HK-2 (cell line): ENCODE measurements around the gene ST6GAL1.

ENCODE experiments used
- DNase-seq: peaks from one replicate; pipeline ENCODE4 v3.0.0-alpha.2; 2018; ENCODE audit not compliant: unreplicated experiment

The ST6GAL1 gene

DNA sequence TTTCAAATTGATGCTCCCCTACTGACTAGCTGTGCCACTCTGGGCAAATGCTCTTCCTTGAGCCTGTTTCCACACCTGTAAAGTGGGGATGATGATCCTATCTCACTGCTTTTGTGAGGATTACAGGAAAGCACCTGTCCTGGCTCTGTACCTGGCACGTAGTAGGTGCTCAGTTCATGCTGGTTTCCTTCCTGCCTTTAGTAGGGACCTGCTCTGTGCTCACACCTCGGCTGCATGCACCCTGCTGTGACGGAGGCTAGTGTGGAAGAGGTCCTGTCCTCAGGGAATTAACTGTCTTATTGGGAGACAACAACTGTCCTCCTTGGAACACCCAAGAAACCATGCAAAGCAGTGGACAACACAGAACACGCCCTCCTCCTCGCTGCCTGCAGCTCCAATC is 147.2 kb downstream of the ST6GAL1 start:
- DNase-seq = no peak

DNA sequence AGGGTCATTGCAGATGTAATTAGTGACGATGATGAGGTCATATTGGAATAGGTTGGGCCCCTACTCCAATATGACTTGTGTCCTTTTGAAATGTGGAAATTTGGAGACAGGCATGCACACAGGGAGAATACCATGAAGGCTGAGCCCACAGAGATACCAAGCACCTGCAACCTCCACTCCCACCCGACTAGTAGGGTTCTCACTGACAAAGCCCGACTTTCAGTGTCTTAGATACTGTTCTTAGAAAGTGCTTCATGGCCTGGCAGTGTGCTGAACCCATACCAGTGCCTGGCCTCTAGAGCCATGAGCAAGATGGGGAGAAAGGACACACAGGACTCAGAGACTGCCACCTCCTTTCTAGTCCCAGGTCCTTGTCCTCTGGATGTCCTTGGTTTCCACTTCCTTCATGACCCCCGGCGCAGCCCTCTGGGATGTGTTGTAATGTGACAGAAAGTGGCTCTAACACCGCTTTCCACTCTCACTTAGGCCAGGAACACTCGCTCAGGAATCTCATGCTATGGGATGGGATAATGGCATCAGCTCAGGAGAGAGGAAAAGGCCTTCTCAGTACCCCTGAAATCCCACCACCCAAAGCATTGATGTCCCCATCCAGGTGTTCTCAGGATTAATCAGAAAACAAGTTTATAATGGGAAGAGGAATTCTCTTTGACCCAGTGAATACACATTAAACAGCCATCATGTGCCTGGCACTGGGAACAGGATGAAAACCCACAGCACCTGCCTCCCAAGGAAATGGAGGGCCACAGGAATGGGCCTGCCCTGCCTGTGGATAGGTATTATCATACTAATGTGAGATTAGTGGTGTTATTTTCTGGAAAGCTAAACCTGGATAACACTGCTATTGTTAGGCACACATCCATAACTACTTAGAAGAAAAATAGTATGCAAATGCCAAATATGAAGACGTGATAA is 149.0 kb downstream of the ST6GAL1 start:
- DNase-seq = no peak

DNA sequence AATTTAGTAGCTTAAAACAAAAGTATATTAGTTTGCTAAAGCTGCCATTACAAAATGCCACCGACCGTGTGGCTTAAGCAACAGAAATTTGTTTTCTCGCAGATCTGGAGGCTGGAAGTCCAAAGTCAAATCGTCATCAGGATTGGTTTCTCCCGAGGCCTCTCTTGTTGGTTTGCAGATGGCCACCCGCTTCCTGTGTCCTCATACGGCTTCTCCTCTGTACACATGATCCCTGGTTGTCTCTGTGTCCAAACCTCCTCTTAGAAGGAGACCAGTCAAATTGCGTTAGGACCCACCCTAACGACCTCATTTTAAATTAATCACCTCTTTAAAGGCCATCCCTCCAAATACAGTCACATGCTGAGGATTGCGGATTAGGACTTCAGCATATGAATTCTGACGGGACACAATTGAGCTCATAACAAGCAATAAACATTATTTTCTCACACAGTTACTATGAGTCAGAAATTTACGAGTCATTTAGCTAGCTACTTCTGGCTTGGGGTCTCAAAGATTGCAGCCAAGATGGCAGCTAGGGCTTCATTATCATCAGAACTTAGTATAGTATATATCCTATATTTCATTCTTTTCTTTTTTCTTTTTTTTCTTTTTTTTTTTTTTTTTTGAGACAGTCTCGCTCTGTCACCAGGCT is 150.6 kb downstream of the ST6GAL1 start:
- DNase-seq = no peak

DNA sequence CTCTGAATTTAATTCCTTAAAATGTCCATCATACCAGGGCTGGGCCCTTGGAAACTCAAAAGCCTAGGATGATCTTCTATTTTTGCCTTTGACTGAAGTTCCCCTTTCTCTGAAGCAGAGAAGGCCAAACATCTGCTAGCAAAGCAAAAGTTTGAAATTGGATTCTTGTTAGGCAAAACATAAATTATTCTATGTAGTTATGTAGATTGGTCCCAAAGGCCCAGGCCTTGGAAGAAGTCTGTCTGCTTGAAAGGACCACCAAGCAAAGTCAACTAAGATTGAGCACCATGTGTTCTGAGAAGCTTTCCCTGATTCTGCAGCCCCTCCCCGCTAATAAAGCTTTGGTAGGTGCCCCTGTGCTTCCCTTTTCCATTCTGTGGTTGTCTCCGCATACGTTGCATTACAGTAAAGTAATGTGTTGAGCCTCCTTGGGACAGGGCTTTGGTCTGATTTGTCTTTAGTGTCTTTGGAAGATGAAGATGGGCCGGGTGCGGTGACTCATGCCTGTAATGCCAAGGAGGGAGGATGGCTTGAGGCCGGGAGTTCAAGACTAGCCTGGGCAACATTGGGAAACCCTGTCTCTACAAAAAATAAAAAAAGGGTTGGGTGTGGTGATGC is 152.5 kb downstream of the ST6GAL1 start:
- no peak for DNase-seq

DNA sequence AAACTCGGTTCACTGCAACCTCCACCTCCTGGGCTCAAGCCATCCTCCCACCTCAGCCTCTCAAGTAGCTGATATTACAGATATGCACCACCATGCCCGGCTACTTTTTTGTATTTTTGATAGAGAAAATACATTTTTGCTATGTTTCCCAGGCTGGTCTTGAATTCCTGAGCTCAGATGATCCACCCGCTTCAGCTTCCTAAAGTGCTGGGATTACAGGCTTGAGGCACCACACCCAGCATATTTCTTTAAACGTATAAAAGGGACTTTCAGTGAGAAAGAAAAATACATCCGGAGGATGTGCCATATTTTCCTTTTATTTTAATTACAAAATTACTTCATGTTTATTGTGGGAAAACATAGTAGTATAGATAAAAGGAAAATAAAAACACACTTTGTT is 153.8 kb downstream of the ST6GAL1 start:
- DNase-seq = no peak

DNA sequence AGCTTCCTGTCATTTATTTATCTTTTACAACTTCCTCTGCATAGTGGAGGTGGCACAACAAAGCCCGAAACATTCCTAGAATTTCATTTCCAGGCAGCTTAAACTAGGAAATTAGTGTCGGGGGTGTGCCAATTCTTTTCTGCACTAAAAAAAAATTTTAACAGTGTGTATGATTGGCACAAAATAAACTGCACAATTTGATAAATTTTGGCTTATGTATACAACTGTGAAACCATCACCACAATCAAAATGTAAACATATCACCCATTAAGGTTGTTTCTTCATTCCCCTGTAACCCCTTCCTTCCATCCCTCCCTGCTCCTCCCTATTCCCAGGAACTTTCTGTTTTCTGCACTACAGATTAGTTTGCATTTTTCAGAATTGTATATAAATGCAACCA is 154.3 kb downstream of the ST6GAL1 start:
- DNase-seq = no peak

DNA sequence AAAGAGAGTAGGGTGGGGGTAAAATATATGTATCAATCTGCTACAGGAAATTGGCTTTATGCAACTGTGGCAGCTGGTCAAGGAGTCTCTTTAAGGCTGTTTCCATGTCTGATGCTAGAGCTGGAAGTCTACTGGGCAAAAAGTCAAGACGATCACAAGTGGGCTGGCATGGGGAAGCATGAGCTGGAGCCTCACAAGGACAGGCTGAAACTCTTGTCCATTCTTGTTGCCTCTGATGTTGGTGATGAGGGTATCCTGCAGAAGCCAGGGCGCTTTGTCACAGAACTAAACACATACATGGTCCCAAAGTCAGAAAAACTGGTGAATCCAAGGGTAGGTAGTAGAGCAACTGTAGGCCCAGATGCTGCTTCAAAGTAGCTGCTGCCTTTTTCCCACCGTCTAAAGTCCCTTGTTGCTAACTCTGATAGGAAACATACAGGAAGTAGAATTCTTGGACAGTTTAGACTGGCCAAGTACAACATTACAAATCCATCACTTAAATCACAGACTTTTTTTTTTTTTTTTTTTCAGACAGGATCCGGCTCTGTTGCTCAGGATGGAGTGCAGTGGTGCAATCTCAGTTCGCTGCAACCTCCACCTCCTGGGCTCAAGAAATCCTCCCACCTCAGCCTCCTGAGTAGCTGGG is 154.8 kb downstream of the ST6GAL1 start:
- no peak for DNase-seq

DNA sequence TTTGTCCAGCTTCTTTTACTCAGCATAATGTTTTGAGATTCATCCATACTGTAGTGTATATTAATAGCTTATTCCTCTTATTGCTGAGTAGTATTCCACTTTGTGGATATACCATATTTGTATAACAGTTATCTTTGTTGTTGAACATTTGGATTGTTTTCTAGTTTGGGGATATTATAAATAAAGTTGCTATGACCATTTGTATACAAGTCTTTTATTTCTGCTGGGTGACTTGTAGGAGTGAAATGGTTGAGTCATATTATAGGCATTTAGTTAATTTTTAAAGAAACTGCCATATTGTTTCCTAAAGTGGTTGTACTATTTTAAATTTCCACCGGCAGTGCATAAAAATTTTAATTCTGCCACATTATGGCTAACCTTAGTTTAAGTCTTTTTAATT is 155.6 kb downstream of the ST6GAL1 start:
- DNase-seq = no peak

DNA sequence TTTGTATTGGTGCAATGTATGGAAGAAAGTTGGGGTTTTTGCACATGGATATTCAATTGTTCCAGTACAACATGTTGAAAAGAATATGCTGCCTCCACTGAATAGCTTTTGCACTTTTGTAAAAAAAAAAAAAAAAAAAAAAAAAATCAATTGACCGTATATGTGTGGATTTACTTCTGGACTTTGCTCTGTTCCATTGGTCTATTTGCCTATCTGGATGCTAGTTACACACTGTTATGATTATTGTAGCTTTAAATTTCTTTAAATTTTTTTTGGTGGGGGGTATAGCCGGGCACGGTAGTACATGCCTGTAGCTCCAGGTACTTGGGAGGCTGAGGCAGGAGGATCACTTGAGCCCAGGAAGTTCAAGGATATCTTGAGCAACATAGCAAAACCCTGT is 156.5 kb downstream of the ST6GAL1 start:
- DNase-seq = no peak

DNA sequence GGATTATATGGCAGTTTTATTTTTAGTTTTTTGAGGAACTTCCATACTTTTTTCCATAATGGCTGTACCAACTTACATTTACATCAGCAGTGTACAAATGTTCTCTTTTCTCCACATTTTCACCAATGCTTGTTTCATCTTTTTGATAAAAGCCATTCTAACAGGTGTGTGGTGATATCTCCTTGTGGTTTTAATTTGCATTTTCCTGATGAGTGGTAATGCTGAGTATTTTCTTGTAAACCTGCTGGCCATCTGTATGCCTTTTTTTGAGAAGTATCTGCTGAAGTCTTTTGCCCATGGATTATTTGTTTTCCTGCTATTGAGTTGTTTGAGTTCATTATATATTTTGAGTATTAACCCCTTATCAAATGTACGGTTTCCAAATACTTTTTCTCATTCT is 158.4 kb downstream of the ST6GAL1 start:
- DNase-seq = no peak

DNA sequence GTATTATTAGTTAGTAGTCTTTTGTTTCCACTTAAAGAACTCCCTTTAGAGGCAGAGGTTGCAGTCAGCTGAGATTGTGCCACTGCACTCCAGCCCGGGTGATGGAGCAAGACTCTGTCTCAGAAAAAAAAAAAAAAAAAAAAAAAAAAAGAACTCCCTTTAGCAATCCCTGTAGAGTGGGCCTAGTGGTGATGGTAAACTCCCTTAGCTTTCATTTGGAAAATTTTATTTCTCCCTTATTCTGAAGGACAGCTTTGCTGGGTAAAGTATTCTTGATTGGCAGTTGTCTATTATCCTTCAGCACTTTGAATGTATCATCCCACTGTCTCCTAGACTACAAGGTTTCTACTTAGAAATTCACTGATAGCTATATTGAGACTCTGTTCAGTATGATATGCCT is 163.0 kb downstream of the ST6GAL1 start:
- no peak for DNase-seq

DNA sequence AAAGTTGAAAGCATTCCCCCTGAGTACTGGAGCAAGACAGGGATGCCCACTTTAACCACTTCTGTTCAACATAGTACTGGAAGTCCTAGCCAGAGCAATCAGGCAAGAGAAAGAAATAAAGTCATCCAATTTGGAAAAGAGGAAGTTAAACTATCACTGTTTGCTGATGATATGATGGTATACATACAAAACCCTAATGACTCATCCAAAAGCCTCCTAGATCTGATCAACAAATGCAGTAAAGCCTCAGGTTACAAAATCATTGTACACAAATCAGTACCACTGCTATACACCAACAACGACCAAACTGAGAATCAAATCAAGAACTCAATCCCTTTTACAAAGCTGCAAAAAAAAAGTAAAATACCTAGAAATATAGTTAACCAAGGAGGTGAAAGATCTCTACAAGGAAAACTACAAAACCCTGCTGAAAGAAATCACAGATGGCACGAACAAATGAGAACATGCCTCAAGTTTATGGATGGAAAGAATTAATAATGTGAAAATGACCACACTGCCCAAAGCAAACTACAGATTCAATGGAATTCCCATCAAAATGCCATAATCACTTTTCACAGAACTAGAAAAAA is 168.7 kb downstream of the ST6GAL1 start:
- DNase-seq = no peak

DNA sequence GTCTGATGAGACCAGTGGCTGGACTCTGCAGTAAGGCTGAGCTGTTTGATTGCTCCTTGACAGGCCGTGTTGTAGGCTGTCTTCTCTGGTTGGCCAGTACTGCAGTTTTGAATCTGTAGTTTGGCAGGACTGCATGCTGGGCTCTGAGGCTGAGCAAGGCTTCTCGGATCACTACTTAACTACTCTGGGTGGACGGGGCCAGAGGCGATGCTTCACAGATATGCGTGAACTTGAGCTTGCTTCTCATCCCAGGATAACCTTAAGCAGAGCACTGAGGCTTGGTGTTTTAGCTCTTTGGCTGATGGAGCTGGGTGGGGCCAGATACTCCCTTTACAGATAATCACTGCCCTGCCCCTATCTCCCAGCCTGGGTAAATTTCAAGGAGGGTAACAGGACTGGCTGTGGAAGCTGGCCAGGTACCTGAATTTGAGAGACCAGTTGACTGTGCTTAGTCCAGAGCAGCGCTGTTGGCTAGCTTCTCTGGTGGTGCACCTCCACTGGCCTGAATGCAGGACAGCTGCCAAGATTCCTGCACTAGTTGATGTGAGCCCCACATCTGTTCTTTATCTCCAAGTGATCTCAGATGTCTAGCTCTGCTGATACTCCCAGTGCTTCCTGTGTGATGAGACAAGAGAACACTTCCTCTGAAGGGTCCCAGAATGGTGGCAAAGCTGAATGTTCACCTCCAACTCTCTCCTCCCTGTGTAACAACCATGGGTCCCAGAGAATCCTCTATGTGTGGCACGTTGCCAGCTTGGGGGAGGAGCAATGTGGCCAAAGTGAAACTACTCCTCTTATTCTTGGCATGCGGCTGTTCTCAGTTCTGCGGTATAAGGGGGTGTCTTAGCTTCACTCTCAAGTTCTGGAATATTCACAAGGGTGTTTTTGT is 171.1 kb downstream of the ST6GAL1 start:
- no peak for DNase-seq

DNA sequence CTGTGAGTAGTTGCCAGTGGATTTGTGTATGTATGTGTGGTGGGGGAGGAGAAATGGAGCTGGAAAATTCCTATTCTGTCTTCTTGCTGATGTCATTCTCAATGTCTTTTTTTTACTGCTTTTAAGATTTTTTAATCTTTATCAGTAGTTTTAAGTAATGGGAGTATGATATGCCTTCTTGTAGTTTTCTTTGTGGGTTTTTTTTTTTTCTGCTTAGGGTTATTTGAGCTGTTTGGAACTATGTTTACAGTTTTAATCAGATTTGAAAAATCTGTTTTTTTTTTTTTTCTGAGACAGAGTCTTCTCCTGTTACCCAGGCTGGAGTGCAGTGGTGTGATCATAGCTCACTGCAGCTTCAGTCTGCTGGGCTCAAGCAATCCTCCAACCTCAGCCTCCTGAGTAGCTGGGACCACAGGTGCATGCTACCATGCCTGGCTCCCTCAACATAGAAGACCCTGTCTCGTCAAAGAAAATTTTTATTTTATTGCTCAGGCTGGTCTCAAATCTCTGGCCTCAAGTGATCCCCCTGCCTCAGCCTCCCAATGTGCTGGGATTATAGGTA is 171.8 kb downstream of the ST6GAL1 start:
- DNase-seq = no peak

DNA sequence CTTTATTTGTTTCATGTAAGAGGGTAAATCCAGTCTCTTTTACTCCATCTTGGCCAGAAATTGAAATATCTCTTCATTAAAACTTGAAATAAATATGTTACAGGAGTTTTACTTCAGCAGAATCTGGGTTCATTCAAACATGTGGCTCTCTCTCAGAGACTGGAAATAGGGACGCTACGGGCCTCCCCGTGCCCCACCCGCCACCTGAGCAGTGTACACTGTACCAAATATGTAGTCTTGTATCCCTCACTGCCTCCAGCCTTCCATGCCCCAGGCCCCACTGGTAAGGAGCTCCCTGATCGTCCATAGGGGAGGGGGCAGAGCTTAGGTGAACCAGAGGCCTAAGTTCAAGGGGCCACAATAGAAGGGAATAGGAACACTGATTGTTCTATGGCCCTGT is 172.9 kb downstream of the ST6GAL1 start:
- DNase-seq = no peak

DNA sequence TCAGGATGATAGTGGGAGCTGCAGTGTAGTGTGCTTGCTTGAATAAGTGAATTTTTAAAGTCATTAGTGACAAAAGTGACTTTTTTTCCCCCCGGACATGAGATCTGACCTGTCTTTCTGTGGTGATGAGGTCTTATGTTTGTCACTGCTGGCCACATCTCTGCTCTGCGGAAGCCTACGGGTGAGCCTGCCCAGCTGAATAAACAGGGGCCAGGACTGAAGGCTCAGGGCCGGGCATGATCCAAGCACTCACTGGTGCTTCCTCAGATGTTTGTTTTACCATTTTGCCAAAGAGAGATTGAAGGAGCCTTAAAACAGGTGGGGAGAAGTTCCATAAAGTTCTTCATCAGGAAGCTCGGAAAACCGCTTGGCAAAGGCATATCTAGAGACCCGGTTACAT is 174.0 kb downstream of the ST6GAL1 start:
- no peak for DNase-seq

DNA sequence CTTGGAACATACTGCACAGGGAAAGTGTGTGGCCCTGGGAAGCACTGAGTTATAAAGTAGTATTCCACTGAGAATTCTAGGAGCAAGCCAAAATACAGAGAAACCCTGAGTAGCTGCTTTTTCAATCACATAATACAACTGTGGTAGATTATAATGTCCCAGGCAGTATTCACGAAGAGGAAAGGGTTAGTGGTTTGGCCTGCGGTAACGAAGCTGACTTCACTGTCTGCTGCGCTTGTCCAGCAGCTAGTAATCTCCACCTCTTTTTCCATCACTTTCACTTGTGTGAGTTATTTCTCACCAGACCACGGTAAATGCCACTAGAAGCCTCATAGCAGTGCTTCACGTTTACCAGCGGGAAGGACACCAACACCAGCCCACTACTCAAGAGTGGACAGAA is 174.6 kb downstream of the ST6GAL1 start:
- no peak for DNase-seq

DNA sequence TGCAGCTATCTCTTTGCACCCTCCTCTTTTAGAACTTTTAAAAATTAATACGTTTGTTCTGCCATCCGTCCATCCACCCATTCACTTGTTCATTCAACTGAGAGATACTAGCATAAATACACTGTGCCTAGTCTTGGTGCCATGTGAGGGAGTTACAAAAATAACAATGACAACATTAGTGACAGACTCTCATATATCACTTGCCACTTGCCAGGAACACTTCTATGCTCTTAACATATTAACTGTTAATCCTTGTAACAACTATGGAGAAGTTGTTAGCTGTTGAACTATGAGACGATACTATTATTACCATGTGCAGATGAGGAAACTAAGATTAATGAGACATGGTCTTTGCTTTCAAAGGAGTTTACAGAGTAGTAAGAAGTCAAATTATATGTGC is 175.4 kb downstream of the ST6GAL1 start:
- no peak for DNase-seq

DNA sequence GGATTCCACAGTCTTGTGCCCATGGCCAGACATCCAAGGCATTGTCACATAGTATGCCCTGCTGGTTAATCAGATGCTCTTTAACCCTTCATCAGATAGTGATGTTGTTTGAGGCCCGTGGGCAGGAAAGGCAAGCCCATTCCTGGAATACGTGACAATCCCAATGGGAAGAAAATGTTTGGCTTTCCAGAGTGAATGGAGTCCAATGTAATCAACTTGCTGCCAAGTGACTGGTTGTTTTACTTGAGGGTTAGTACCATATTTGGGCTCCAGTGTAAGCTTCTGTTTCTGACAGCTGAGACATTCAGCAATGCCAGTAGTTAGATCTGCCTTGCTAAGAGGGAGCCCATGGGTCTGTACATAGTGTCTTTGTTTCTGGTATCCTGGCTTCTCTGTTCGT is 177.7 kb downstream of the ST6GAL1 start:
- no peak for DNase-seq

DNA sequence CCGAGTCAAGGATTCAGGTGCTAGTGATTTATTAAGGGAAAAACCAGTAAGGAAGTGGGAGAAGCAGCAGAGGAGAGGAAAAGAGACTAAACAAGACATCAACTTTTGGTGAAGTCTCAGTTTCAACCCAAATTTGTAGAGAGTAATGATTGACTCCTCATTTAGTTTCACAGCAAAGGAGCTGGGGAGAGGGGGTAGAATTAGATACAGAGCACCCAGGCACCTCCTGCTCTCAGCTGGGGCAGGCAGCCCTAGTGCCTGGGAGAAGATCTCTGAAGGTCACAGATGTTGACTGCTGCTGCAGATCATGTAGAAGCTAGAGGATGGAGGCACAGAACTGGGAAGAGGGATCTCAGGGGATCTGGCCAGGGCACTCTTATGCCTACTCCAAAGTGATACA is 179.8 kb downstream of the ST6GAL1 start:
- DNase-seq = no peak
